HG02973 (cell line): ENCODE results near the gene CREBL2.
A peak's percentile ranks its signal among the peaks of the same experiment; 100 is the strongest.

Experiments
- ATAC-seq: cut with Tn5 transposase; IDR thresholded peaks from one replicate; pipeline ENCODE4 v1.9.1; 2021; ENCODE audit warnings: moderate library complexity; ENCODE audit not compliant: unreplicated experiment

Gene CREBL2

DNA sequence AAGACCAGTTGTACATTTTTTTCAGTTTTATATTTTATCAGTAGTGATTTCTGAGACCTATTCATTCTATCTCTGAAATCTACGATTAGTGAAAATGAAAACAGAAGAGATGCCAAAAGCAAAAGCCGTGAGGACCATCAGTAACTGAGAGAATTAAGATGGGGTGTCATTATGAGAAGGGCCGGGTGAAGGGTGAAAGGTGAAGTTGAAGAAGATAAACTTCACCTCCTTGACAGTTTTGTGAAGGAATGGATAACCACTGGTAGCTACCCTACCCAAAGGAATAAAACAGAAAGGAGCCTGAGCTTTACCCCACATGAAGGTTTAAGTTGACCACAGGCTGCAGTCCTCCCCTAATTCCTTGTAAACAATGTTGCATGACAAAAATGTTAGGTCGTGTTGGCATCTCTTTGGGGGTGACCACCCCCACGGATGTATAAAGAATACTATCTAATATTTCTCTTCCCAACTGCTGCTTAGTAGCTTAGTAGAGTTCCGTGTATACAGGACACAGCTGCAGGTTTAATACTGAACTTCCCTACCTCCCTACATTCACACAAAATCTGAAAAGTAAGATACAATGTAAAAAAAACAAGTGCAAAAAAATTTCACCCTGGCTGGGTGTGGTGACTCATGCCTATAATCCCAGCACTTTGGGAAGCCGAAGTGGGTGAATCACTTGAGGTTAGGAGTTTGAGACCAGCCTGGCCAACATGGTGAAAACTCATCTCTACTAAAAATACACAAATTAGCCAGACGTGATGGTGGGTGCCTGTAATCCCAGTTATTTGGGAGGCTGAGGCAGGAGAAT, 60.4 kb downstream of the CREBL2 start:
- ATAC-seq = no peak

DNA sequence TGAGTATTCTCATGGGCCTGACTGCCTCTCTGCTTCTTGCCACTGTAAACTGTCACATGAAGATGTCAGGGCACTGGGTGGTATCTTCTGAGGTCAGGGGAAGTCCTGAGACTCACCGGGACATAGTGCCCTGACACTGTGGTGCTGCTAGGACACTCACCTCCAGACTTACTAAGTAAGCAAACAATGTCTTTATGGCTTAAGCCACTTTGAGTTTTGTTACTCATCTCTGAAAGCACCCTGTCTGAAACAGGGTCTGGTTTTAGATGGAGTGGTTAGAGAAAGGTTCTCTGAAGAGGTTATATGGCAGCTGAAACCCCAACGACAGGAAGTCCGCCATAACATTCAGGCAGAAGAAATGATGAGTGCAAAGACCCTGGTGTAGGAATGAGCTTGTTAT, 61.6 kb downstream of the CREBL2 start:
- peak; percentile 67 for ATAC-seq

DNA sequence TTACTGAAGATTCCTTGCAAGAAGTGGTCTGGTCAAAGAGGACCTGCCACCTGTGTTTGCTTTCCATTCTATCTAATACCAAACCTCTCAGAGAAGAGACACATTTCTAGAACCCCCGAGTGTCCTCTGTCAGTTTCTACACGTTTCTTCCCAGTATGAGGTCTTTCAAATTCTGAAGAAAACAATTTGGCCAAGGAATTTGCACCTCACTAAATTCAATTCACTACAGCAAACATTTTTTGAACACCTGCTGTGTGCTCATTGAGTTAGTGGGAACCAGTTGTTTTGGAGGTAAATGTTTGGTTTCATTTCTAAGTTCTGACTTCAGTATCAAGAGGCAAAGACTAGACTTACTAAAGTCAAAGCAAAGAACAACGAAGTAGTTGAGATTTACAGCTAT, 64.9 kb downstream of the CREBL2 start:
- no peak for ATAC-seq

DNA sequence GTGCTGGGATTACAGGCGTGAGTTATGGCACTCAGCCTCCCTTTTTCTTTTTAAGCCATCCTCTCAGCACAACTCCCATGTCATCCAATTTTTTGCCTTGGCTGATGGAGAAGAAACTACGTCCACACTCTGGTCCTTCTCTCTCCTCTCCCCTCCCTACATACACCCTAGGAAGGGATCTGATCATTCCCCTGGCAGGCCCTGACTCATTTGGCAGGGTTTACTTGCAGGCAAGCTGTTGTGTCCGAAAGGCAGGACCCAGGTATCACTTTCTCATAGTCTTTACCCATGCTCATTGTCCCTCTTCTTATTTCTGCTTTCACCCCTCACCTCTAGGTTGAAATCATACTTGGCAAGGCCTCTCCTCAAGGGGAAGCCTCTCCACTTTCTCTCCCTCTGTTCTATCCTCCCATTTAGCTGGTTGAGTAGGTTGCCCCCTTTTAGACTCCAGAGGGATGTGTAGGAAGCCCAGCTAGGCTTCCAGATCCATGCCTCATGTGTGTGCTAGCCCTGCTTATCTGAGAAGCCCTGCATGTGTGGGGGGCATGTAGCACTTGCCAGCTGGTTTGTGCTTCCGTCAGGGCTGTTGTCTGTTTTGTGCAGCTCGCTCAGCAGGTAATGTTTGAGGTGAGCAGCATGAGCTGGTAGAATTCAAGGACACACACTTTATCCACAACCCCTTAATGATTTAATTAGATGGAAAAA, 69.5 kb downstream of the CREBL2 start:
- ATAC-seq = no peak

DNA sequence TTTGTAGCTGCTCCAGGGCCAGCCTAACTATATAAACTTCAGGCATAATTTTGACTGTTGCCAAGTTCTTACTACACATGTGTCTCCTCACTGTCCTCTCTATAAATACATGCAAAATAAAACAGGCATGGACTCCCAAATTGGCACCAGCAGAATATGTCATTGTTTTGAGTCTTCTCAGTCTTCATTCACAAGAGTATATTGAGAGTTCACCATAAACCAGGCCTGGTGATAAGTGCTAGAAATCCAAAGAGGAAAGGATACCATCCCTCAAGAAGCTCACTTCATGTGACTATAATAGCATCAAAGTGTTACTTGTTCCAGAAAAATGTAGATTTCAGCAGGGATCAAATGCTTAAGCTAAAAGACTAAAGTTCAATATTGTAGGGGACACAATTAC, 70.6 kb downstream of the CREBL2 start:
- ATAC-seq = no peak

DNA sequence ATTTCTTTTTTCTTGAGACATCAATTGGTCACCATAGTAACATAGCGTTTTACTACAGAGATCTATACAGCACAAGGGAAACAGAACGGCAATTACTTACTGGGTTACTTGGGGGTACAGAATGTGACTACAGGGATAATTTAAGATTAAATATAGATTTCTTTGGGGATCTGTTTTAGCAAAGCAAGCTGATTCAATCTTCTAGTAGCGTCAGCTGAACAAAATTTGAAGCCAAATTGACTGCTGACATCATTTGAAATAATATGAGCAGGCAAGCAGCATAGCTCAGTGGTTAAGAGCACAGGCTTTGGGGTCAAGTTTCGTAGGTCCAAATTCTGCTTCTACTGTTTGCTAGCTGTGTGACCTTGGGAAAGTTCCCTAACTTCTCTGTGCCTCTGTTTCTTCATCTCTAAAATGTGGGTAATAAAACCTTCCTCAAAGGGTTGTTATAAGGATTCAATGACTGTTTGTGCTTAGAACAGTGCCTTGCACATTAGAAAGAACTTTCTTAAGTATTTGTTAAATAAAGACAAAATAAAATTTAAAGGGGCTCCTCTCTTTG, 71.5 kb downstream of the CREBL2 start:
- ATAC-seq = no peak

DNA sequence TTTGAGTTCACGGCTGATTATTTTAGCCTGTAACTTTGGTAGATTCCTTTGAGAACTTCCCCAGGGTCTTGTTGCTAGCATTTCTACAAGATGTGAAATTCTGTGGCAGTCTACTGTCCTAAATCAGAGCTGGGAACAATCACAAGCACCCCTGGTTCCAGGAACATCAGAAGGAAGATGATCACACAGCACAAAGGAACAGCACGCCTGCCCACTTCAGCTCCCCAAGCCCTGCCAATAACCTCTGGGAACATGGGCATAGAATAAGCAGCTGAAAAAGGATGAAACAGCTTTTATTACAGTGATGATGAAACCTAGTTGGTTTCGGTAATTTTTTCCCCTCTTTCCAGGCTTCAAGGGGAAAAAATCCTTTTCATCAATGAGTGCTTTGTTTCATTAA, 72.0 kb downstream of the CREBL2 start:
- no peak for ATAC-seq

DNA sequence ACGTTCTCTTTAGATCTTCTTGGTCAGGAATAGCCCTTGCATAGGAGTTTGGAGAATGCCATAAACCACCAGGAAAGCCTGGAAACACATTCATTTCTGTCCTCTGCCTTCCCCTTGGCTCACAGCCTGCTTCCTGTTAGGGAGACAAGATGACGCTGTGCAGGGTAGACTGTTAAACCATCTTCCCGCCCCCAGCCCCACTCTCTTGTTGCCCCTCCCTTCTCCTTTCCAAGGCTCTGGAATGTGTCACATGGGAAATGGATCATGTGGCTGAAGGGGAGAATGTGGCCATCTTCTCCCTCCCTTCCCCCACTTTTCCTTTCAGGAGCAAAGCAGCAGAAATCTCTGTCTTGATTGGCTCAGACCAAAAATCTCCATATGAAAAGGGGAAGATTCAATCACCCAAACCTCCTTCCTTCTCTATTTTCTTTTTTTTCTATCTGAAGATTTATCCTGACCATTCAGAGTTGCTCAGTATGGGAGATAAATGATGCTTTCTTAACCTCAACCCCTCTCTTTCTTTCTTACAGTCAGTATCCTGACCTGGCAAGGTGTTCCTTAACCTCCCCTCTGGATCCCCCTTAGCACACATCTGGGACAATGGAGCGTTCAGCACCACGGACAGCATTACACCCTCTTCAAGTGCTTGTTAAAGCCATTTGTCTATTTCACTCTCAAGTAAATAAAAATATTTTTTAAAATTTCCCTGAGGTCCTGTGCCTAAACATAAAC, 72.9 kb downstream of the CREBL2 start:
- no peak for ATAC-seq

DNA sequence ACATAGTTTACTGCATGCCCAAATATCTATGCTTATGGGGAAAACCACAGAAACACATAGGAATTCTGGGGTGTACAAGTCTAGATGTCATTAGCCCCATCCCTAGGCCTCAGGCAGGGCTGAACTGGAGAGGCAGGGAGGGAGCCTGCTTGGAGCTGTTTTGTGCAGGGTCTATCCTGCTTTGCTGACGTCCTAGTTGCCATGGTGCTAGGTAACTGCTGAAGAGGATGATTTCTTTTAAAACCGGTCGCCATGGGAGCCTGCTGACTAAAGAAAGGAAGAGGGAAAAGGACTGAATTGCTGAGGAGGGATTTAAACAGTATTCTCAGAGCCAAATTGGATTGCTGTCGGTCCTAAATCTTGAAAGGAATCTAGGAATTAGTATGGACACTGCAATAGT, 73.6 kb downstream of the CREBL2 start:
- no peak for ATAC-seq

DNA sequence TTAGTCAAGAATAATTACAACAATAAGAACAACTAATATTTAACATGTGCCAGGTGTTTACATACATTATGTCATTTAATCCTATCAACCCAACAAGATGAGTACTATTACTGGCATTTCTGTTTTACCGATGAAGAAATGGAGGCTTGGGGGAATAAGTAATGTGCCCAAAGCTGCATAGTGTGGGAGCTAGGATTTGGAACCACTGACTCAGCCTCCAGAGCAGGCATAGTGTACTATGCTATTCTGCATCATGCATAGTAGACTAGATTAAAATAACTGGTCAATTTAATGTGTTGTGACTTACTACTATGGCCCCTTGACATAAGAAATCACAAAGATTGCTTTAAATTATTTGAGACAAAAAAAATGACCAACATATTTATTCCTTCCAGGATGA, 74.8 kb downstream of the CREBL2 start:
- ATAC-seq = no peak

DNA sequence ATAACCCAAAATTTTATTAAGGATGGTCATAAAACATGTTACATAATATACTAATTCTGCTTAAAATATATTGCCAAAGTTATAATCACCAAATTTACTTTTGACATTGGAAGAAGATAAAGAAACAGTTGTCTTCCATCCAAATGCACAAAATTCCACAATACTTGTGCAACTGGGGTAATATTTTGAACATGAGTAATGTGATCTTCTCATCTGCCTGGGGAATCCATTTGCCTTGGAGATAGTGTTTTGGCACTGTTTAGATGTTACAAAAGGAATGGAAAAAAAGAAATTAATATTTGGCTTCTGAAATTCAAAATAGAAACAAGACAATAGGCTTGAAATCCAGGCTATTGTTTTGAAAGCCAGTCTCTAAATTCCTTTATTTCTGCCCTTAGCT, 75.2 kb downstream of the CREBL2 start:
- ATAC-seq = no peak

DNA sequence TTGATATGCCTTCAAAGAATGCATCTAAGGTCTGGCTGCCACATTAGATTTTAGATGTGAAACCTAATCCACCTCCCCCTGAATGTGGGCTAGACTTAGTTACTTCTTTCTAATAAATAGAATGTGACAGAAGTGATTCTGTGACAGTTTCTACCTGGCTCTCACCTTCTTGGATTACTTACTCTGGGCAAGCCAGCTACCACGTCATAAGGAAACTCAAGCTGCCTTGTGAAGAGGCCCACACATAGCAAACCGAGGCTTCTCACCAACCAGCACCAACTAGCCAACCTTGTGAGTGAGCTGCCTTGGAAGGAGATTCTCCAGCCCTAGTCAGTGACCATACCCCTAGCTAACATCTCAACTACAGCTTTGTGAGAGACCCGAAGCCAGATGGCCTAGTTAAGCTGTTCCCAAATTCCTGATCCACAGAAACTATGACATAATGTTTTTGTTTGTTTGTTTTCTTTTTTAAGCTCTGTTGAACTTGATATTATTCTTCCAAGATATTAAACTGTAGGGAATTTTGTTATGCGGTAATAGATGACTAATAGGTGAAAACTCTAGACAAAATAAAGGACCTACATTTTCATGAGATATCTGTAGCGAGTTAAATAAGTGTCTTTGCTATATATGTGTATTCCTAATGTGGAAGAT, 78.1 kb downstream of the CREBL2 start:
- no peak for ATAC-seq

DNA sequence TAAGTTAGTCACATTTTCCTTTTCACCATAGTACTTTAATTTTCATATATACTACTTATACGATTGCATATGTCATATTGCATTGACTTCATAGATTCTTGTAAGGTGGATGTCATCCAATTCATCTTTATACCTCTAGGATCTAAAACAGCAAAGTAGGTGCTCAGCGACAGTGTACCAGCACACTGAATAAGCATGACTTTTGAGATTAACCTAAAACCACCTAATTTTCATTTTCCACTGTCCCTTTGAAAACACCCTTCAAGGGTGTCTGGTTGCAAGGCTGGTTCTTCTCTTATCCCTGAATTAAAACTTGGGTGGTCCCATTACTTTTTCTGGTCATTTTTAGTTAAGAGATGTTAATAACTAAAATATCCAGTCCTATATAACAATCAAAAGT, 79.9 kb downstream of the CREBL2 start:
- no peak for ATAC-seq

DNA sequence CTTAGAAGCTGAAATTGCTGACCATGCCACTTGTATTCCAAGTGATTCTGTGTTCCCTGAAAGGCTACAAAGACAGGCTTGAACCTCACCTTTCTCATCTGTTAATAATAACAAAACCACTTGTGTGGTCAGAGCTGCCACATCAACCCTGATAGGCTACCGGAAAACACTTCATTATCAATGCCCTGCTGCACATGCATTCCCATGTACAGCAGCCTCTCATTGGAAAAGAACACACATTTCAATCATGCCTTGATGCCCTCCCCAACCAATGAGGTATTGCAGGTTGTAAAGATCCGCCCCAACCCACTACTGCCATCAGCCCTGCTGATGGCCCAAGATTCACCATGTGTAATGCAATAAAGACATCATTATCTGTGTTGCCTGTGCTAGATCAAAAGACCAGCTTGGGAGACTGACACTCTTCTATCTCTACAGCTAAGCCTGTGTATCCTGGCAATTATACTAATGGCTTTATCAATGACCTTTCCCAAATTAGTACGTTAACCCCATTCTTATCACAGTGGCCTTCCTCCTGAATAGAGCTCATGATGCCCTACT, 81.5 kb downstream of the CREBL2 start:
- no peak for ATAC-seq
